ENCODE results near the gene ZNF414.

DNA sequence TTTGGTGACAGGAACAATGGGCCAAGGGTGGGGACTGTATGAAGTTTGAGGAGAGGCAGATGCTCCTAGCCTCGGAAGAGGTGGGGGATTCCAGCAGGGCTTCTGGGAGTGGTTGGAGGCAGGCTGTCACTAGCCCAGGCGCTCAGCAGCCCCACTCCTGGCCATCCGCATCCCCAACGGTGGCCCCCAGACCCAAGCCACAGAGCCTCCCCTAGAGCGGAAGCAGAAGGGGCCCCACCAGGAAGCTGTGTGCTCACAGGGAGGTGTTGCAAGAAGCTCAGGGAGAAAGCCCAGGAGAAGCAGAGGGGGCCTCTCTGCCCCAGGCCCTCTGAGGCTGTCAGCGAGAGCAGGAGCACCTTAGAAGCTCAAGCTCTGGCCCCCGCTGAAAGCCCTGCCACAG is 19.8 kb downstream of the ZNF414 start:
- TF ChIP-seq EZH2 (IDR thresholded peaks at IDR 0.05) (no peak), POLR2AphosphoS5 (IDR thresholded peaks at IDR 0.05; ENCODE audit: borderline replicate concordance, low read depth, low read length) (no peak), FOXP2 (optimal IDR thresholded peaks at IDR 0.05; ENCODE audit: control extremely low read depth, extremely low read length, insufficient read depth) (no peak)
